ENCODE measurements around the gene SHKBP1. TPM values are rescaled to one million over a fixed set of nuclear protein-coding genes. Genes with fewer than 3 reads are reported as not detected.

SHKBP1 gene
- total and polyA plus RNA-seq, 2 of the 4 experiments (the other 2 are of a cell fraction), result 15.6 to 94.0 TPM

GRCh38 chr19:40621283-40621682 lies 44.6 kb downstream of the SHKBP1 start:
- Histone ChIP-seq H2BK20ac (ENCODE audit: low read depth, low read length) (no peak overlapping the region), H3K4me3 (ENCODE audit: insufficient read depth, low read depth, low read length) (no peak overlapping the region), H2BK120ac (ENCODE audit: low read depth, low read length) (no peak overlapping the region), H3K14ac (replicated peaks; ENCODE audit: low read depth, low read length) (no peak overlapping the region), H3K9me1 (ENCODE audit: insufficient read depth, low read length) (peaks cover 17% of the 10 kb centered on the region), H3K18ac (ENCODE audit: low read depth, low read length) (no peak overlapping the region), H3K56ac (ENCODE audit: extremely low read depth, insufficient read depth, low read length) (no peak overlapping the region), H3K9me3 (ENCODE audit: control insufficient read depth, insufficient read depth, low read length) (no peaks in the 10 kb centered on the region), H4K20me1 (ENCODE audit: insufficient read depth, low read length) (peaks cover 7% of the 10 kb centered on the region; the same call in 1 of the 2 replicates), H2AK5ac (ENCODE audit: low read depth, low read length) (no peak overlapping the region), H4K5ac (ENCODE audit: low read depth, low read length) (no peak overlapping the region), H3K4me2 (ENCODE audit: low read depth, low read length) (no peak overlapping the region), H2AFZ (replicated peaks; ENCODE audit: low read length, poor library complexity) (no peak overlapping the region), H2BK15ac (ENCODE audit: low read depth, low read length) (no peak overlapping the region), H3K27ac (ENCODE audit: insufficient read depth, low read length) (no peak overlapping the region), H2AK9ac (replicated peaks; ENCODE audit: low read depth, low read length, poor library complexity) (peak overlapping the region; percentile 39), H3K23ac (ENCODE audit: low read depth, low read length) (no peak overlapping the region), H3K4me1 (ENCODE audit: control insufficient read depth, insufficient read depth, low read length) (peaks cover 12% of the 10 kb centered on the region; the same call in 1 of the 2 replicates), H2BK5ac (ENCODE audit: low read depth, low read length, poor library complexity, severe bottlenecking) (no peak overlapping the region), H3K27me3 (ENCODE audit: control insufficient read depth, insufficient read depth, low read length) (no peaks in the 10 kb centered on the region), H4K91ac (ENCODE audit: insufficient read depth, low read depth, low read length) (no peak overlapping the region), H3K4ac (ENCODE audit: low read depth, low read length) (no peak overlapping the region), H3K79me1 (ENCODE audit: low read depth in 1 of 2, low read length in 2 of 2) (peaks cover 0 to 20% of the 10 kb centered on the region in 2 experiments; a peak in 2 of 4 replicates), H3K9ac (ENCODE audit: low read depth, low read length) (no peak overlapping the region), H3K36me3 (ENCODE audit: control insufficient read depth, insufficient read depth, low read length) (peaks cover 69% of the 10 kb centered on the region), H4K8ac (ENCODE audit: low read depth in 2 of 2, low read length in 2 of 2) (no peak overlapping the region)
- ChIA-PET POLR2A (ENCODE audit: unreplicated experiment) (no interaction called here), CTCF (interaction anchor here (0.6 to 1.4 kb wide), 2 partner anchors 13 to 191 kb away, joined by 3 to 6 read pairs; no protein-coding TSS in a partner anchor)
- DNase-seq (no peak), ATAC-seq (ENCODE audit: low read depth) (no peak)
- BruUV-seq (replicated peaks), result no TSS peak
- in situ Hi-C loops (cut with MboI; ENCODE audit: low sequenced_read_pairs), result no loop called here
- dilution Hi-C loops (cut with HindIII; ENCODE audit: low sequenced_read_pairs, unreplicated experiment), result no loop called here
- TF ChIP-seq FOS (IDR thresholded peaks at IDR 0.05; ENCODE audit: low read depth, low read length) (no peak), CHD1 (IDR thresholded peaks at IDR 0.05; ENCODE audit: low read depth, low read length) (no peak), MAZ (IDR thresholded peaks at IDR 0.05; ENCODE audit: borderline replicate concordance, low read depth, low read length) (no peak), ELK1 (IDR thresholded peaks at IDR 0.05; ENCODE audit: borderline replicate concordance, low read depth, low read length) (no peak), USF2 (IDR thresholded peaks at IDR 0.05; ENCODE audit: low read depth, low read length) (no peak), SMC3 (IDR thresholded peaks at IDR 0.05; ENCODE audit: low read depth, low read length) (no peak), RAD21 (IDR thresholded peaks at IDR 0.05; ENCODE audit: low read length) (no peak), BHLHE40 (IDR thresholded peaks at IDR 0.05; ENCODE audit: low read depth, low read length) (no peak), RFX5 (IDR thresholded peaks at IDR 0.05; ENCODE audit: low read depth, low read length) (no peak), CTCF (conservative IDR thresholded peaks at IDR 0.05; ENCODE audit: low read depth, low read length) (no peak), RCOR1 (IDR thresholded peaks at IDR 0.05; ENCODE audit: insufficient replicate concordance, low read length) (no peak), MAFK (IDR thresholded peaks at IDR 0.05; ENCODE audit: low read depth, low read length) (no peak), CEBPB (IDR thresholded peaks at IDR 0.05; ENCODE audit: low read depth, low read length) (no peak)
- WGBS, 2 experiments (ENCODE audit: extremely low coverage in 2 of 2, insufficient read length in 1 of 2), result 100% methylated on average over 1 of the region's 2 CpGs; no CpG with 5 or more reads in 1 of the 2 experiments
- intact Hi-C loops (cut with micrococcal nuclease), result no loop called here

Measured in IMR-90 (cell line).